ENCODE data around the gene KRT75.

The KRT75 gene

DNA sequence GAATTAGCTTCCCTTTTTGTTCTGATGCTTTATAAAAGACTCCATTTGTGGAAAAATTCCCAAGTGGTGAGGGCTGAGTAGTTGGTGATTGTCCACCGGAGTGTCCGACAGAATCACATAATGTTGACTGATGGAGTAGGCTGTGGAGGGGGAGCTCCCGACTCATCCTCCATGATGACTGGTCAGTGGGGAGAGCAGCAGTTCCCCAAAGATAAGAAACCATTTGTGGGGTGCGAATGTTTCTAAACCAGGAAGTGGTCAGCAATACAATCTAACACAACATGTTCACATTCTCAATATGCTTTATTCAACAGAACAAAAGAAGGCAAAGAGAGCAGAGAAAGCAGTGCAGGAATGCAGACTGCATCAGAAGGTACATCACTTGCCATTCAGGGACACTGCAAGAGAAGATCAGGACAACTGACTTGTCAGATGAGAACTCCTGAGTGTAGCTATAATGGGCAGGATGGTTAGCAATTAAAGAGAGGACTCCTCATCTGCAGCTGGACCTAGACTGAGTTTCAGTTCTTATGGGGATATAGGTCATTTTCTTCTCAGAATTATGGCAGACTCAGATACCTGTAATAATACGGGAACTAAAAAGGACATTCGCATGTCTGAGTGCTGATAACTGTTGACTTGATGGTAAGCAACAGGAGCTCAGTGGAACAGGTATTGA is 12.3 kb upstream of the KRT75 start:
- no peak for DNase-seq
- TF ChIP-seq GATA1 (IDR thresholded peaks at IDR 0.05; ENCODE audit: low read depth, low read length) (no peak), POLR2A (IDR thresholded peaks at IDR 0.05; ENCODE audit: low read length) (no peak)

DNA sequence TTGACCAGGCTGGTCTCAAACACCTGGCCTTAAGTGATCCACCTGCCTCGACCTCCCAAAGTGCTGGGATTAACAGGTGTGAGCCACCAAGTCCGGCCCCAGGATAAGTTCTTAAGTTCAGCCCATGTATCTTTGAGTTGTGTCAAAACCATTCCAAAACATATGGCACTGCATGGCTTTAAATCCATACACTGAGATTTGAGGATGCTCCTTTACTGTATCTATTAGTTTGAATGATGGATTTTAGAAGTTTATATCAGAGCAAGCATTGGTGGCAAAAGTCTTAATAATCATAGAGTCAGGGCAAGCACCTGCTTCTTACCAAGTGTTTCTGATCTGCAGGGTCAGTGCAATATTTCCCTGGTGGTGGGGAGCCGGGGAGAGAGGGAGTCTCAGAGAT is 11.7 kb upstream of the KRT75 start:
- DNase-seq = no peak
- TF ChIP-seq POLR2A (IDR thresholded peaks at IDR 0.05; ENCODE audit: low read length) (no peak), GATA1 (IDR thresholded peaks at IDR 0.05; ENCODE audit: low read depth, low read length) (no peak)

DNA sequence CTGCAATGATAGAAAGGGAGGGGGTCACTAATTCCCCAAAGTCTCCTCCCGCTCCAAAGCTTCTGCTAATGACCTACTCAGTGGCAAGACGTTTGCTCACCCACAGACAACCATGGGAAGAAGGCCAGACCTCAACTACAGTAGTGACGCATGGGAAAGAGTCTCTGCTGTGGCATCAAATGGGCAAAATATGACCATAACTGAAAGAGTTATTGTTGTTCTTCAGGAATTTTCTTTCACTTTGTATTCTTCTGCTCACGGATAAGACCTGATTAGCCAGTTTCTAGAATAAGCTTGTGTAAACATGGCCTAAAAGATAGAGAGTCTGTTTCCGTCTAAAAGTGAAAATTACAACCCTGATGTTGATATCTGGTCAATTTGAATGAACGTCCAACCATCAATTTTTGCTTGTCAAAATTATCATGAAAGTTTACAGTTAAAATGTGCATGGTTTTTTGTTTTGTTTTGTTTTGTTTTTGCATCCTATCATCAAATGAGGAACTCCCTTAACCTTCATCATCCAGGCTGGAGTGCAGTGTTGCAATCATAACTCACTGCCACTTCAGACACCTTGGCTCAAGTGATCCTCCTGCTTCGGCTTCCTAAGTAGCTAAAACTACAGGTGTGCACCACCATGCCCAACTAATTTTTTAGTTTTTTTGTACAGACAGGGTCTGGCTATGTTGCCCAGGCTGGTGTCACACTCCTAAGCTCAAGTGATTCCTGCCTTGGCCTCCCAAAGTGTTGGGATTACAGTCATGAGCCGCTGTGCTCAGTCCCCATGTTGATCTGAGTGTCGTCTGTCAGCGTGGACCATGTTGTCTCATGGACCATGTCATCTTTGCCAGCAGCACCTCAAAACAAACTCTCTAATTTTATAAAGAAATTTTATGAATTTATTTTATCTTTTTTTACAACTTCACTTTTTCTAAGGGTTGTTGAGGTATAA is 10.8 kb upstream of the KRT75 start:
- no peak for DNase-seq
- TF ChIP-seq POLR2A (IDR thresholded peaks at IDR 0.05; ENCODE audit: low read length) = no peak
- no peak for TF ChIP-seq GATA1 (IDR thresholded peaks at IDR 0.05; ENCODE audit: low read depth, low read length)

GRCh38 chr12:52443966-52444365 is 9.8 kb upstream of the KRT75 start:
- DNase-seq = no peak
- TF ChIP-seq GATA1 (IDR thresholded peaks at IDR 0.05; ENCODE audit: low read depth, low read length) = no peak

GRCh38 chr12:52442600-52443061 is 8.5 kb upstream of the KRT75 start:
- no peak for TF ChIP-seq GATA1 (IDR thresholded peaks at IDR 0.05; ENCODE audit: low read depth, low read length)
- no peak for TF ChIP-seq POLR2A (IDR thresholded peaks at IDR 0.05; ENCODE audit: low read length)
- DNase-seq = no peak

DNA sequence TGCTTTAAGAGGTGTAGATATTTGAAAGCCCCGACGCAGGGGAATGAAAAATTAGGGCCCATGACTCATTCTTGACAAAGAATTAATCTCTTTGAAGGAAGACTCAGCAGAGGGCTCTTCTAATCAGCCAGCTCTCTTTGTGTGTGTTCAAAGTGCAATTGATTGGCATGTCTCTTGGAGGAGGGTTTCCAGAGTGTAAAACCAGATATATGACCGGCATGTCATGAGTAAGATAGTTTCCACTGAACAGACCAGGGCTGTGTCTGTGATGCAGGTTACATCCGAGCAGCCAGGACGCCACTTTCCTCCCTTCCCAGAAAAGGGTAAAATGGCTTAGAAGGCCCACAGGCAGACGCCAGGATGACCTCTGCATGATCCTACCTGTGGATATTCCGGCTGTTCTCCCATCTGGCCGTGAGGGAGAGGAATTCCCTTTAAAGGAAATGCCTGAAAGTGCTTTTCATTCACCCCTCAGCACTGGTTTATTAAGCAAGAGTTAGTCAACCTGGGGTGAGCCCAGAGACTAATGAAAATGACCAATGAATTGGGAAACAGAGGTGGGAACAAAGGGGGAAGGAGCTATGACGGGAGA is 7.2 kb upstream of the KRT75 start:
- TF ChIP-seq POLR2A (IDR thresholded peaks at IDR 0.05; ENCODE audit: low read length) (no peak), GATA1 (IDR thresholded peaks at IDR 0.05; ENCODE audit: low read depth, low read length) (no peak)
- DNase-seq = no peak

DNA sequence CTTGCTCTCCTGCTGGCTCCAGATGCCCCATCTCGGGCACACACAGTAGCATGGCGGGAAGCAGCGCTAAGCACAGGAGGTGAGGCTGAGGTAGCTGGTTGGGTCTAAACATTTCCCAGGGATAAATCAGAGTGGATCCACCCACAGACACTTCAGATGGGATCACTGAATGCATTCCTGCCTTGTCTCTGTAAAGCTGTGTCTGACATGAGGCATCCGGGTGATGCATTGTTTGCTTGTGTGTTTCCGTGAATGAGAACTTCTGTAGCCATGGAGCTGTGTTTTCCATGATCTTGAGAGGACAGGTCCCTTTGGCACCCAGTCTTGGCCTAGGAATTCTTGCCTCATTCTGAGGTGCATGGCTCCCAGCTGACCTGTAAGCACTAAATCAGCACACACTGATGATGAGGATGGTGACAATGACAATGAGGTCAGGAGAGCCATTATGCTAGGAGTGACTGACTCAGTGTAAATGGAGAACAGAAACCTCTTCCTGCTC is 6.7 kb upstream of the KRT75 start:
- TF ChIP-seq GATA1 (IDR thresholded peaks at IDR 0.05; ENCODE audit: low read depth, low read length) = no peak
- no peak for TF ChIP-seq POLR2A (IDR thresholded peaks at IDR 0.05; ENCODE audit: low read length)
- DNase-seq = no peak

DNA sequence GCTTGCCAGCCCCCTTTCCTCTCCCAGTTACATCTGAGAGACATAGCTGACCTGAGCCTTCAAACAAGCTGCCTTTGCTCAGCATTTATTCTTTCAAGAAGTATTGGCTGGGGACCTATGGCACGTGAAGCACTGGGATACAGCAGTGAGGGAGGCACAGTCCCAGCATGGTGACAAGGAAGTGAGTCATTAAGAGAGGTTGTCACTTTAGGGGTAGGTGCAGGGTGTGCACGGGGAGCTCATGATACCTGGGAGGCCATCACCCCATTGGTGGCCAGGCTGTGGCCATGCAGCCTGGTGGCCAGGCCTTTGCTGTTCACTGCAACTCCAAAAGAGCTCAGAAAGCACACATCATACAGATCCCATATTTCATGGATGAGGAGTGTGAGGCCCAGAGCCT is 5.7 kb upstream of the KRT75 start:
- no peak for TF ChIP-seq POLR2A (IDR thresholded peaks at IDR 0.05; ENCODE audit: low read length)
- TF ChIP-seq GATA1 (IDR thresholded peaks at IDR 0.05; ENCODE audit: low read depth, low read length) = no peak
- no peak for DNase-seq

- no peak for DNase-seq
Measured at GRCh38 chr12:52439420-52439819, 5.2 kb upstream of the KRT75 start.

DNA sequence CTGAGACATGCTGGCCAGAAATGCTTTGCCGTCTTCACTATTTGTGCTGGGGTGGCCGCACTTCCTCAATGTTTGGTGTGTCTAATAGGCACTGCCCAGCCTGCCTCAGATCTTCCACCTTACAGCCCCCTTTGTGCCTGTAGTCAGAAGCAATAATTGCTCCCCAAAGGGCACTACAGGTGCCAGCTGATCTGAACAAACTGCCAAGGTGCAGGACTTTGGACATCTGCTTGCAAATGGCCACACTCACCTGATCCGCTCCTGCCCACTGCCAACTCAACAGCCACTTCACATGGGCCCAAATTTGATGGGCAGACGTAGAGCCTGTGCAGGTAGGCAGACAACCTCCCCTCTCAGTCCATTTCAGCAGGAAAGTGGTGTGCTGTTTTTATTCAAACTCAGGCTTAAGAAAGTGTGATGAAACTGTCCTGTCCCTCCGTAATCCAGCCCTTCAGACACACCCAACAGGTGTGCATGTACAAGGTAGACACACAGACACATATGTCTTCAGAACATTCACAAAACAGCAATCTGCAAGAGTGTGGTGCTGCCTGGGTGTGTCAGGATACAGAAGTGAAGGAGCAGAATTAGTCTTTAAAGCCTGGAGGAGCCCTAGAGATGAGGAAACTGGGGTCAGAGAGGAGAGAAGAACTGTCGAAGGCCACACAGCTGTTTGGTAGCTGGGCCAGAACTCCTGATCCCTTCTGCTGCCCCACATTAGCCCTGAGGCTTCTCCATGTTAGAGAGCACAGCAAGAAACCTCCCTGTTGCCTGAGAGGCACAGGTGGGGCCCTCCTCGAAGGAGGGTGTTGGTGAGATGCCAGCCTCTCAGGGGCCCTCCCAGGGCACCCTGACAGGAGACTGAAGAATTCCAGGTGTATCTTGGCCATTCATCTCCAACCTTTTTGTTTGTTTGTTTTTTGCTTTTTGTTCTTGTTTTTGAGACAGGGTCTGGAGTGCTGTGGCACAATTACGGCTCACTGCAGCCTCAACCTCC is 4.4 kb upstream of the KRT75 start:
- no peak for DNase-seq

More at GRCh38 chr12:52439420-52439819, 5.2 kb upstream of the KRT75 start:
- TF ChIP-seq GATA1 (IDR thresholded peaks at IDR 0.05; ENCODE audit: low read depth, low read length) (no peak), POLR2A (IDR thresholded peaks at IDR 0.05; ENCODE audit: low read length) (no peak)

DNA sequence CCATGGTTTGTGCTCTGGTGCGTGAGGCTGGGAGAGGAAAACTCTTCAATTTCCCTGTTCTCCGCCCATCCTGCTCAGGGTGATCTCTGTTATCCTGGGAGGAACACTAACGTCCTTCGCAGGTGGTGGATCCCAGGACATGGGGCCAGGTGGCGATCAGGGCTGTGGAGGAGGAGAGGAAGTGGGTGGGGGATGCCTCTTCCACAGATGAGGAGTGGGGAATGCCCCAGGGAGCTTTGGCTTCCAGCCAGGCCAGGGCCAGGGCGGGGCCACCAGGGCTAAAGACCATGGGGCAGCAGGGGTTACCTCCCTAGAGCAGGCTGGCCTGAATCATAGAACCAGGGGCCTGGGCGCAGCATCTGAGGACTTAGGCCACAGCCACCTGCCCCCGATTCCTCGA is 3.3 kb upstream of the KRT75 start:
- no peak for DNase-seq
- TF ChIP-seq POLR2A (IDR thresholded peaks at IDR 0.05; ENCODE audit: low read length) (no peak), GATA1 (IDR thresholded peaks at IDR 0.05; ENCODE audit: low read depth, low read length) (no peak)

More for the DNA sequence above, 4.4 kb upstream of the KRT75 start:
- TF ChIP-seq GATA1 (IDR thresholded peaks at IDR 0.05; ENCODE audit: low read depth, low read length) = no peak
- no peak for TF ChIP-seq POLR2A (IDR thresholded peaks at IDR 0.05; ENCODE audit: low read length)

- TF ChIP-seq POLR2A (IDR thresholded peaks at IDR 0.05; ENCODE audit: low read length) (no peak), GATA1 (IDR thresholded peaks at IDR 0.05; ENCODE audit: low read depth, low read length) (no peak)
- DNase-seq = no peak
Measured at GRCh38 chr12:52436828-52437474, 2.8 kb upstream of the KRT75 start.

All from erythroblast (primary cell).